VCaP (cell line): ENCODE results near the gene PDCL3.

ENCODE experiments used
- H3K27ac ChIP-seq: fragments of 450-650 bp; 2 replicates; pipeline ENCODE4 v1.5.1; 2017
- CTCF ChIP-seq: fragments of 450-650 bp; conservative IDR thresholded peaks from 2 replicates; pipeline ENCODE4 v1.5.1; 2017; ENCODE audit warnings: mild to moderate bottlenecking, moderate library complexity

PDCL3 gene

GRCh38 chr2:100619951-100620350 is 57.2 kb downstream of the PDCL3 start:
- TF ChIP-seq CTCF: no peak
- no peak overlapping the region for H3K27ac ChIP-seq

- TF ChIP-seq CTCF: no peak
- H3K27ac ChIP-seq: no peak overlapping the region
Measured at GRCh38 chr2:100620481-100620880, 57.7 kb downstream of the PDCL3 start.

- no peak overlapping the region for H3K27ac ChIP-seq
- TF ChIP-seq CTCF: no peak
Measured at GRCh38 chr2:100621371-100621951, 58.7 kb downstream of the PDCL3 start.

- no peak overlapping the region for H3K27ac ChIP-seq
- TF ChIP-seq CTCF: no peak
Measured at GRCh38 chr2:100623033-100623715, 60.4 kb downstream of the PDCL3 start.

GRCh38 chr2:100623930-100624329 is 61.1 kb downstream of the PDCL3 start:
- TF ChIP-seq CTCF: no peak
- H3K27ac ChIP-seq: no peak overlapping the region

GRCh38 chr2:100624536-100624935 is 61.7 kb downstream of the PDCL3 start:
- no peak for TF ChIP-seq CTCF
- H3K27ac ChIP-seq: no peak overlapping the region

GRCh38 chr2:100625717-100626116 is 62.9 kb downstream of the PDCL3 start:
- no peak for TF ChIP-seq CTCF
- H3K27ac ChIP-seq: no peak overlapping the region
